IgD-negative memory B cell (primary cell): Measurements from ENCODE around the gene CENPS. TPM values are rescaled to one million over a fixed set of nuclear protein-coding genes. Genes with fewer than 3 reads are reported as not detected.
A peak's percentile ranks its signal among the peaks of the same experiment; 100 is the strongest.
"Not testable (repeated sequence)": the region's sequence is repeated elsewhere in the genome, so short reads cannot be mapped to it uniquely, and the experiment has no call there.

ENCODE experiments used
- H3K27ac Mint-ChIP-seq, 3 donors: one replicate each; pipeline ENCODE4 v1.8.0; 2020 to 2022; ENCODE audit warnings: mild to moderate bottlenecking in 3 of 3, mixed read lengths in 3 of 3, moderate library complexity in 1 of 3
- H3K27me3 Mint-ChIP-seq: one replicate; pipeline ENCODE4 v1.8.0; 2021; ENCODE audit warnings: mixed read lengths
- H3K36me3 Mint-ChIP-seq: one replicate; pipeline ENCODE4 v1.8.0; 2020; ENCODE audit warnings: mild to moderate bottlenecking, mixed read lengths
- H3K4me1 Mint-ChIP-seq, 3 donors: one replicate each; pipeline ENCODE4 v1.8.0; 2020 to 2022; ENCODE audit warnings: mixed read lengths in 3 of 3, mild to moderate bottlenecking in 1 of 3
- H3K4me3 Mint-ChIP-seq, 4 donors: one replicate each; pipeline ENCODE4 v1.8.0; 2020 to 2022; ENCODE audit warnings: mild to moderate bottlenecking in 4 of 4, mixed read lengths in 4 of 4, moderate library complexity in 3 of 4
- H3K9me3 Mint-ChIP-seq, 3 donors: one replicate each; pipeline ENCODE4 v1.8.0; 2020 to 2021; ENCODE audit warnings: mixed read lengths in 3 of 3, mild to moderate bottlenecking in 1 of 3
- polyA plus RNA-seq: library from polyadenylated mRNA; unstranded; fragments of 300-500 nt; fragmentation: Illumina TruSeq; gene quantifications from one replicate; pipeline ENCODE4 v1.2.3, GENCODE V29; 2021

Gene CENPS
- polyA plus RNA-seq, 1 donor from 2014 or later, result 12.3 TPM

DNA sequence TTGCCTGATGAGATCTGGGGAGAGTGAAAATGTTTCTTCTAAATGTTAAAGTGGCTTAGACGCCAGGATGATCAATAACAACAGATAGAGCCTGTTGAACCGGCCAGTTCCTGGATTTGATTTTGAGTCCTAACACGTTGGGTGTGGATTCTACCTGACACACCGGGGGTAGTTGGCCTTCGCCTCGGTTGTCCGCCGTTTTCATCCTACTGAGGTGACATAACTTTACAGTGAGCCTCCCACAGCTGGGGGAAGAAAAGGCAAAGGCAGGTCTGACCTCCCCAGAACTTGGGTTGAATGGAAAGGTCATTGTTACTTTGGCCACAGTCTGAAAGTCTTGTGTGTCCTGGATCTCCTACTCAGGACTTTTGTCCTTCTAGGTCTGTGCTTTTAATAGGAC, 30.2 kb upstream of the CENPS start:
- H3K4me3 Mint-ChIP-seq, result peak overlapping the region; percentile 91 to 96 (median 94)
- peaks cover 7% of the 10 kb centered on the region for H3K36me3 Mint-ChIP-seq
- peak overlapping the region; percentile 2 to 79 (median 50) for H3K27ac Mint-ChIP-seq
- no peaks in the 10 kb centered on the region for H3K9me3 Mint-ChIP-seq
- H3K27me3 Mint-ChIP-seq, result no peaks in the 10 kb centered on the region
- peaks cover 10 to 17% (median 15%) of the 10 kb centered on the region in 3 donors for H3K4me1 Mint-ChIP-seq

DNA sequence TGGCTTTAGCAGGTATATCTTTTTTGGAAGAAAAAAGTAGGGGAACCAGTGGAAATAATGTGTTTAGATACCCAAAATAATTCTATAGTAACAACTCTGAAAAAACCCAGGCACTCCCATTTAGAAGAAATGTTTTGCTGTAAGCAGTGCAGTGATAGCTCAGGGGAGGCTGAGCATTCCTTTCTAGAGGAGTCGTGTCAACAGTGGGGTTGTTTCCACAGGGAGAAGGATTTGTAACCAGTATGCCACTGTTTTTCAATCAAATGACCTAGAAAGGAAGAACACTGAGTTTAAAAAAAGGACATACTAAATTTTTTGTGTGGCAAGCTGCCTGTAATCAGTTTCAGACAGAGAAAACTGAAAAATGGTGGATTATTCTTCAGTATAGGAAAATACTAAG, 29.0 kb upstream of the CENPS start:
- H3K4me3 Mint-ChIP-seq, result peak overlapping the region in 1 of 4 donors; percentile 41
- peaks cover 7% of the 10 kb centered on the region for H3K36me3 Mint-ChIP-seq
- peaks cover 10 to 17% (median 15%) of the 10 kb centered on the region in 3 donors for H3K4me1 Mint-ChIP-seq
- no peaks in the 10 kb centered on the region for H3K9me3 Mint-ChIP-seq
- H3K27ac Mint-ChIP-seq, result no peak overlapping the region
- H3K27me3 Mint-ChIP-seq, result no peaks in the 10 kb centered on the region

DNA sequence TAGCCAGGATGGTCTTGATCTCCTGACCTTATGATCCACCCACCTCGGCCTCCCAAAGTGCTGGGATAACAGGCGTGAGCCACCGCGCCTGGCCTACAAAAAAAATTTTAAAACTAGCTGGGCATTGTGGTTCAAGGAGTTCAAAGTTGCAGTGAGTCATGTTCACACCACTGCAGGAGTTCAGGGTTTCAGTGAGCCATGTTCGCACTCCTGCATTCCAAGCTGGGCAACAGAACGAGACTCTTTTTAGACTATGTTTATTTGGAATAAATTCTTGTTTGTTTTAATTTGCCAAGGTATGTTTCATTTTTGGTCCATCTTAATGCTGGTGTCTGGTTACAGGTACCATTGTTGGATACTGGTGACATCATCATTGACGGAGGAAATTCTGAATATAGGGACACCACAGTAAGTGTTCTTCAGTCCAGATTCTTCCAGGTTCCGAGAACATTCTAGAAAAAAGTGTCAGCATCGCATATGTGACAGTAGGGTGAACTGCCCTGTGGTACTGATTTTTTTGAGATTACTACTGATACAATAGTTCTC, 27.4 kb upstream of the CENPS start:
- H3K4me3 Mint-ChIP-seq, result peak overlapping the region in 1 of 4 donors; percentile 7
- H3K4me1 Mint-ChIP-seq, result peaks cover 10 to 15% (median 14%) of the 10 kb centered on the region in 3 donors
- H3K36me3 Mint-ChIP-seq, result peaks cover 7% of the 10 kb centered on the region
- no peaks in the 10 kb centered on the region for H3K27me3 Mint-ChIP-seq
- H3K9me3 Mint-ChIP-seq, result no peaks in the 10 kb centered on the region
- no peak overlapping the region for H3K27ac Mint-ChIP-seq

DNA sequence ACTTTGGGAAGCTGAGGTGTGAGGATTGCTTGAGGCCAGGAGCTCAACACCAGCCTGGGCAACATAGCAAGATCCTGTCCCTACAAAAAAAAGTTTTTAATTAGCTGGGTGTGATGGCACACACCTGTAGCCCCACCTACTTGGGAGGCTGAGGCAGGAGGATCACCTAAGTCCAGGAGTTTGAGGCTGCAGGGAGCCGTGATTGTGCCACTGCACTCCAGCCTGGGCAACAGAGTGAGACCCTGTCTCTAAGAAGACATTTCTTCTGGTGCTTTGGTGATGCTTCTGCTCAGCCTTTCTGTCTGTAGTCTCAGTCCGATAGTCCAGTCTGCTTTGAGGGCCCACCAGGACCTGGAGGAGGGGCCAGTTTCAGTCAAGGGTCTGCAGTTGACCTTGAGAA, 23.0 kb upstream of the CENPS start:
- H3K27ac Mint-ChIP-seq, result no peak overlapping the region
- H3K36me3 Mint-ChIP-seq, result peaks cover 7% of the 10 kb centered on the region
- no peaks in the 10 kb centered on the region for H3K9me3 Mint-ChIP-seq
- no peaks in the 10 kb centered on the region for H3K27me3 Mint-ChIP-seq
- peaks cover 0 to 4% (median 0%) of the 10 kb centered on the region in 3 donors for H3K4me1 Mint-ChIP-seq
- H3K4me3 Mint-ChIP-seq, result no peak overlapping the region

DNA sequence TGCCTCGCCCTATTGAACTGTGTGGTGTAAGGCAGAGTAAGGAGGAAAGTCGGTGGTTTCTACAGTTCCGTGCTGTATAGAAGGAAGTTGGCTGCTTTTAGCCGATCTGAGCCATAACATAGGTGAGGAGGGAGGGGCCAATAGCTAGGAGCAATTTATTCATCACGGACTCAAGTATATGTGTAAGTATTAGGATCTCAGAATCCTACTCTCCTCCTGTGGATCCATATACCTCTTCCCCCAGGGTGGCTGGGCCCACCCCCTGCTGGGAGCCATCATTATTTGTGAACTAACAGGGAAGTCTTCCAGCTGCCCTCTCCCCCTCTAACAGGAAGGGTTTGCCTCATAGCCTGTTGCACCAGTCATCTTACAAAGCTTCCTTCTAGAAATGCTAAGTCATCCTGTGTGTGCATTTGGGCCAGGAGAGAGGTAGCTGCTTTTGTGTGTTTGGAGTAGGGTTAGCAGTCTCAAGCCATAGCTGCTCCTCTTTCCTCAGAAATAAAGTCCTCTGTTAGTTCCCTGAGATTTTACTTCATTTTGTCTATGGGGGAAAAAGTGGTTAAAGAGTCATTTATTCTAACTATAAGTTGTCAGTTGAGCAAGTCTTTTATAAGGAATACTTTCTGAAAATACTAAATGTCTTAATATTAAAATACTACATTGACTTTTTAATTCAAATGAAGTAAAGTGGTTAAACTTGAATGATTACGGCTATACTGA, 14.9 kb upstream of the CENPS start:
- H3K4me3 Mint-ChIP-seq, result no peak overlapping the region
- H3K4me1 Mint-ChIP-seq, result no peaks in the 10 kb centered on the region
- H3K36me3 Mint-ChIP-seq, result peaks cover 11% of the 10 kb centered on the region
- no peaks in the 10 kb centered on the region for H3K9me3 Mint-ChIP-seq
- H3K27ac Mint-ChIP-seq, result no peak overlapping the region
- no peaks in the 10 kb centered on the region for H3K27me3 Mint-ChIP-seq

DNA sequence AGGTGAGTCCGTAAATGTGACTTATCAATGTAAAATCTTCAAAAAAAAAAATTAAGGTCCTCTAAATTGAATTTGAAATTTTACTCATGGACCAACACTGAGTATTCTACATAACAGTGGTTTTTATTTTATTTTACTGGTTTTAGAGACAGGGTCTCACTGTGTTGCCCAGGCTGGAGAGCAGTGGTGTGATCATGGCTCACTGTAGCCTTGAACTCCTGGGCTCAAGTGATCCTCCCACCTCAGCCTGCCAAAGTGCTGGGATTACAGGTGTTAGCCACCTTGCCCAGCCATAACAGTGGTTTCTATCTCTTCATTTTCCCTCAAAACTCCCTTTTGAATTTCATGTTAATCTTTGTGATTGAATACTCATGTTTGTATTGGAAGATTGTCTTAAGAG, 14.3 kb upstream of the CENPS start:
- not testable (repeated sequence) for H3K4me1 Mint-ChIP-seq, H3K4me3 Mint-ChIP-seq, H3K27ac Mint-ChIP-seq, H3K27me3 Mint-ChIP-seq, H3K9me3 Mint-ChIP-seq
- H3K36me3 Mint-ChIP-seq, result peaks cover 11% of the 10 kb centered on the region

DNA sequence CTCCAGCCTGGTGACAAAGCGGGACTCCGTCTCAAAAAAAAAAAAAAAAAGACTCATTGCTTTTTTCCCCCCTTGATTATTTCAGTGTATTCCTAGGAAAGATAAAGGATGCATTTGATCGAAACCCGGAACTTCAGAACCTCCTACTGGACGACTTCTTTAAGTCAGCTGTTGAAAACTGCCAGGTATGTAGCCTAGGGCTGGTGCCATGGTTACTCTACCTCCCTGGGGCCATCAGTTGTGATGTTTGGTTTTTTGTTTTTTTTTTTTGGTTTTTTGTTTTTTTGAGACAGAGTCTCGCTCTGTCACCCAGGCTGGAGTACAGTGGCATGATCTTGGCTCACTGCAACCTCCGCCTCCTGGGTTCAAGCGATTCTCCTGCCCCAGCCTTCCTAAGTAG, 11.5 kb upstream of the CENPS start:
- not testable (repeated sequence) for H3K9me3 Mint-ChIP-seq, H3K4me3 Mint-ChIP-seq, H3K27me3 Mint-ChIP-seq, H3K4me1 Mint-ChIP-seq
- peaks cover 11% of the 10 kb centered on the region for H3K36me3 Mint-ChIP-seq
- peak overlapping the region in 1 of 3 donors; percentile 59 for H3K27ac Mint-ChIP-seq

DNA sequence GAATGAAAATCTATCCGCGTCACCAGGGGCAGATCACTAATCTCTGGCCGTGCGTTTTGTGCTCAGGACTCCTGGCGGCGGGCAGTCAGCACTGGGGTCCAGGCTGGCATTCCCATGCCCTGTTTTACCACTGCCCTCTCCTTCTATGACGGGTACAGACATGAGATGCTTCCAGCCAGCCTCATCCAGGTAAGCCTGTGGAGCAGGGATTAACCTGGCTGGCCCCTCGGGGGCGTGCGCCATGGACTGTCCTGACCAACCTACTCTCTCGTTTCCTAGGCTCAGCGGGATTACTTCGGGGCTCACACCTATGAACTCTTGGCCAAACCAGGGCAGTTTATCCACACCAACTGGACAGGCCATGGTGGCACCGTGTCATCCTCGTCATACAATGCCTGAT, 10.9 kb upstream of the CENPS start:
- no peak overlapping the region for H3K4me3 Mint-ChIP-seq
- H3K9me3 Mint-ChIP-seq, result no peaks in the 10 kb centered on the region
- peaks cover 11% of the 10 kb centered on the region for H3K36me3 Mint-ChIP-seq
- H3K27me3 Mint-ChIP-seq, result no peaks in the 10 kb centered on the region
- H3K27ac Mint-ChIP-seq, result peak overlapping the region in 1 of 3 donors; percentile 59
- H3K4me1 Mint-ChIP-seq, result no peaks in the 10 kb centered on the region

DNA sequence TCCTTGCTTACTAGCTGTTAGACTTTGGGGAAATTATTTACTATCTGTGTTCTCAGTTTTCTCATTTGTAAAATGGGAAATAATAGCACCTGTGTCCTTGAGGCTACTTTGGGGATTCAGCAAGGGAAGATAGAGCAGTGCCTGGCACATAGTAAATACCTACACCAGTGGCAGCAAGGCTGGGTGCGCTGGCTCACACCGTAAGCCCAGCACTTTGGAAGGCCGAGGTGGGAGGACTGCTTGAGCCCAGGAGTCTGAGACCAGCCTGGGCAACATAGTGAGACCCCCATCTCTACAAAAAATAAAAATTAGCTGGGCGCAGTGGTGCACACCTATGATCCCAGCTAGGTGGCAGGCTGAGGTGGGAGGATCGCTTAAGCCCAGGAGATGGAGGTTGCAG, 8.6 kb upstream of the CENPS start:
- Mint-ChIP-seq H3K4me1 (no peaks in the 10 kb centered on the region), H3K9me3 (no peaks in the 10 kb centered on the region)

DNA sequence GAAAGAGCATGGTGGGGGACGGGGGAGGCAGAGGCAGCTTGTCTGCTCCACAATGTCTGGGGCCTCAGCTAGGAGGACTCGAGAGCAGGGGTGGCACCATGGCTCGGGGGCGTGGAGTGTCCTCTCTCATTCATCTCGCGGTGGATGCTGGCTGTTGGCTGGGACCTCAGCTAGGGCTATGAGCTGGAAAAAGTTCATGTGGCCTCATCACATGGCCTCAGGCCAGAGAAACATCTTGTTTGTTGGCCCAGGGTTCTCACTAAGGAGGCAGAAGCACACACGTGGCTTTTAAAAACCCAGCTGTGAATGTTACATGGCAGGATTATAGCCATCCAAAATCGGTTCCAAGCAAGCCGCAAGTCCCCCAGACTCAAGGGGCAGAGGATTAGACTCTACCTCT, 6.2 kb upstream of the CENPS start:
- Mint-ChIP-seq H3K36me3 (peaks cover 6% of the 10 kb centered on the region), H3K27me3 (no peaks in the 10 kb centered on the region), H3K9me3 (no peaks in the 10 kb centered on the region), H3K27ac (no peak overlapping the region), H3K4me1 (peaks cover 0 to 2% (median 2%) of the 10 kb centered on the region in 3 donors), H3K4me3 (no peak overlapping the region)

More for the DNA sequence above, 8.6 kb upstream of the CENPS start:
- Mint-ChIP-seq H3K36me3 (peaks cover 11% of the 10 kb centered on the region), H3K27ac (no peak overlapping the region), H3K27me3 (no peaks in the 10 kb centered on the region), H3K4me3 (no peak overlapping the region)

DNA sequence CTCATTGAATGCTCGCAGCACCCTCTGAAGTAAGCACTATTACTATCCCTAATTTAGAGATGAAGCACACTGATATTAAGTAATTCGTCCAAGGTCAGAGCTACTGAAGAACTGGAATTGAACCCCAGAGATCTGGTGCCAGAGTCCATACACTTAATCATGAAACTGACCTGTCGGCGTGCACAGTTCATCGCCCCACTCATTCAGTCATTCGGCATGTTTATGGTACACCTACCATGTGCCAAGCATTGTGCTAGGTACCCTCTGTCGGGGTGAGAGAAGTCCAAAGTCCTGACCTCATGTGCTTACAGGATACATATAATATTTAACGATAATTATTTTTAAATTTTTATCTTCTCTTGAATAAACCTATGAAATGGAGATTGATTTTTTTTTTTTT, 5.6 kb upstream of the CENPS start:
- Mint-ChIP-seq H3K4me3 (no peak overlapping the region), H3K9me3 (no peaks in the 10 kb centered on the region), H3K27me3 (no peaks in the 10 kb centered on the region)

DNA sequence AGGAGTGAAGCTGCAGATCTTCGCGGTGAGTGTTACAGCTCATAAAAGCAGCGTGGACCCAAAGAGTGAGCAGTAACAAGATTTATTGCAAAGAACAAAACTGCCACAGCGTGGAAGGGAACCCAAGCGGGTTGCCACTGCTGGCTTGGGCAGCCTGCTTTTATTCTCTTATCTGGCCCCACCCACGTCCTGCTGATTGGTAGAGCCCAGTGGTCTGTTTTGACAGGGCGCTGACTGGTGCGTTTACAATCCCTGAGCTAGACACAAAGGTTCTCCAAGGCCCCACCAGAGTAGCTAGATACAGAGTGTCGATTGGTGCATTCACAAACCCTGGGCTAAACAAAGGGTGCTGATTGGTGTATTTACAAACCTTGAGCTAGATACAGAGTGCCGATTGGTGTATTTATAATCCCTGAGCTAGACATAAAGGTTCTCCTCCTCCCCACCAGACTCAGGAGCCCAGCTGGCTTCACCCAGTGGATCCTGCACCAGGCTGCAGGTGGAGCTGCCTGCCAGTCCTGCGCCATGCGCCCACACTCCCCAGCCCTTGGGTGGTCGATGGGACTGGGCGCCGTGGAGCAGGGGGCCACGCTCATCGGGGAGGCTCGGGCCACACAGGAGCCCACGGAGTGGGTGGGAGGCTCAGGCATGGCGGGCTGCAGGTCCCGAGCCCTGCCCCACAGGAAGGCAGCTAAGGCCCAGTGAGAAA, 4.3 kb upstream of the CENPS start:
- not testable (repeated sequence) for H3K9me3 Mint-ChIP-seq, H3K4me3 Mint-ChIP-seq, H3K27ac Mint-ChIP-seq, H3K36me3 Mint-ChIP-seq, H3K27me3 Mint-ChIP-seq
- H3K4me1 Mint-ChIP-seq, result peaks cover 3 to 12% (median 7%) of the 10 kb centered on the region in 3 donors

More for the DNA sequence above, 5.6 kb upstream of the CENPS start:
- Mint-ChIP-seq H3K27ac (no peak overlapping the region), H3K36me3 (peaks cover under 1% of the 10 kb centered on the region), H3K4me1 (peaks cover 0 to 4% (median 2%) of the 10 kb centered on the region in 3 donors)

DNA sequence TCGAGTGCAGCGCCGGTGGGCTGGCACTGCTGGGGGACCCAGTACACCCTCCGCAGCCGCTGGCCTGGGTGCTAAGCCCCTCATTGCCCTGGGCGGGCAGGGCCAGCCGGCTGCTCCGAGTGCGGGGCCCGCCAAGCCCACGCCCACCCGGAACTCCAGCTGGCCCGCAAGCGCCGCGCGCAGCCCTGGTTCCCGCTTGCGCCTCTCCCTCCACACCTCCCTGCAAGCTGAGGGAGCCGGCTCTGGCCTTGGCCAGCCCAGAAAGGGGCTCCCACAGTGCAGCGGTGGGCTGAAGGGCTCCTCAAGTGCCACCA, 3.7 kb upstream of the CENPS start:
- H3K9me3 Mint-ChIP-seq, result not testable (repeated sequence)

DNA sequence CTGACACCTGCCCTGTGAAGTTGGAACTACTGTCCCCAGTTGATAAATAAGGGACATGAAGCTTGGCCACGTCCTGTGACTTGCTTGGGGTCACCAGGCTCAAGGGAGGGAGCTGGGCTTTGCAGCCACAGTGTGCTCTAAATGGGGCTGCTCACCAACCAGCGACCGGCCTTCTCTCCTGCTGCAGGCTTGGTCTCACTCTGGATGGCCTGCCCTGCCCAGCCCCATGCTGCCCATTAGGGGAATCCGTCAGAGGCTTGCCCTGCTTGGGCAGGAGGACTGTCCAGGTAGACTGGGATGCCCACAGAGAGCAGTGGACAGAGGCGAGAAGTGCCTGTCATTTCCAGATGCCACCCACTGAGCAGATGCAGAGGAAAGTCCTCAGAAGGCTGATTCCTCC, 1.2 kb upstream of the CENPS start:
- no peaks in the 10 kb centered on the region for H3K27me3 Mint-ChIP-seq
- H3K36me3 Mint-ChIP-seq, result no peaks in the 10 kb centered on the region
- peaks cover 15 to 19% (median 18%) of the 10 kb centered on the region in 3 donors for H3K4me1 Mint-ChIP-seq
- no peaks in the 10 kb centered on the region for H3K9me3 Mint-ChIP-seq
- peak overlapping the region in 2 of 3 donors; percentile 39 to 97 for H3K27ac Mint-ChIP-seq
- H3K4me3 Mint-ChIP-seq, result peak overlapping the region in 2 of 4 donors; percentile 39 to 68

More for the DNA sequence above, 3.7 kb upstream of the CENPS start:
- H3K4me3 Mint-ChIP-seq, H3K27ac Mint-ChIP-seq, H3K36me3 Mint-ChIP-seq, H3K27me3 Mint-ChIP-seq: not testable (repeated sequence)
- peaks cover 6 to 16% (median 12%) of the 10 kb centered on the region in 3 donors for H3K4me1 Mint-ChIP-seq

DNA sequence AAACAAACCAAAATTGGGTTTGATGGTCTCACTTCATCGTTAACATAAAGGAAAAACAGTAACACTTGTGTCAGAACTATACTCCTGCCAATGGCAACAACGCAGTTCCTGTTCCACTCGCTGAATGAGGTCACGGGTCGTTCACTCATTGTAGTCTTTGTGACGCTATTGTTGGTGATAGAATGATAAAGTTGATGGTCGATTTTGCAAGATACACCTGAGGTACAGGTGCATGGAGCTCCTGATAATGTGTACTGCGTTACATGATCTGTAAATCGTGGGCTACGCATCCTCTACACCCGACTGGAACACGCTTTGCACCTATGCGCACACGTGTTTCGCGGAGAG, 391 bp upstream of the CENPS start:
- peak overlapping the region; percentile 89 to 96 (median 92) for H3K4me3 Mint-ChIP-seq
- peak overlapping the region; percentile 87 to 99 (median 97) for H3K27ac Mint-ChIP-seq
- H3K4me1 Mint-ChIP-seq, result peaks cover 18 to 20% (median 19%) of the 10 kb centered on the region in 3 donors
- no peaks in the 10 kb centered on the region for H3K27me3 Mint-ChIP-seq
- H3K36me3 Mint-ChIP-seq, result no peaks in the 10 kb centered on the region
- H3K9me3 Mint-ChIP-seq, result no peaks in the 10 kb centered on the region
